IMR-90 (cell line): ENCODE results near the gene SLC37A1. TPM values are rescaled to one million over a fixed set of nuclear protein-coding genes. Genes with fewer than 3 reads are reported as not detected.

Experiments used
- ATAC-seq: fragments of 200-7000 bp; cut with Tn5 transposase; 2 replicates; pipeline ENCODE4 v1.9.1; 2020; ENCODE audit warnings: low read depth, mild to moderate bottlenecking, moderate library complexity
- BruUV-seq: library from RNA; stranded (reverse); fragments of 400-500 nt; replicated peaks from 2 replicates; lab custom pipeline; 2021; lab: Mats Ljungman, UMichigan
- CTCF ChIA-PET: fragments of 300-600 bp; formaldehyde crosslinking; extraction: SDS; loops from one replicate; lab custom pipeline; 2021; ENCODE audit warnings: antibody characterized with exemption; lab: Yijun Ruan, JAX
- POLR2A ChIA-PET: fragments of 300-600 bp; sonication (Branson Sonifier 250); formaldehyde crosslinking; loops from one replicate; lab custom pipeline; 2022; ENCODE audit warnings: antibody characterized with exemption; ENCODE audit not compliant: unreplicated experiment; lab: Charles Lee
- DNase-seq: peaks from one replicate; pipeline ENCODE4 v3.0.0; 2013
- H2AFZ ChIP-seq: replicated peaks from 2 replicates; pipeline ENCODE3; 2013; ENCODE audit warnings: low read length, mild to moderate bottlenecking; ENCODE audit not compliant: poor library complexity
- H2AK5ac ChIP-seq: 2 replicates; pipeline ENCODE4 v1.6.1; 2013; ENCODE audit warnings: low read depth, low read length, inconsistent platforms
- H2AK9ac ChIP-seq: replicated peaks from 2 replicates; pipeline ENCODE3; 2013; ENCODE audit warnings: mild to moderate bottlenecking, low read depth, low read length, moderate library complexity; ENCODE audit not compliant: poor library complexity
- H2BK120ac ChIP-seq: 2 replicates; pipeline ENCODE4 v1.6.1; 2013; ENCODE audit warnings: low read depth, low read length, inconsistent platforms
- H2BK15ac ChIP-seq: 3 replicates; pipeline ENCODE4 v1.6.1; 2013; ENCODE audit warnings: low read depth, low read length, inconsistent platforms
- H2BK20ac ChIP-seq: 2 replicates; pipeline ENCODE4 v1.6.1; 2013; ENCODE audit warnings: low read depth, mild to moderate bottlenecking, inconsistent platforms, low read length, moderate library complexity
- H2BK5ac ChIP-seq: 2 replicates; pipeline ENCODE4 v1.6.1; 2013; ENCODE audit warnings: mild to moderate bottlenecking, low read depth, low read length, inconsistent platforms; ENCODE audit not compliant: poor library complexity, severe bottlenecking
- H3K14ac ChIP-seq: replicated peaks from 2 replicates; pipeline ENCODE4 v1.6.1; 2013; ENCODE audit warnings: low read depth, low read length, inconsistent platforms
- H3K18ac ChIP-seq: 2 replicates; pipeline ENCODE4 v1.6.1; 2013; ENCODE audit warnings: low read depth, low read length, control low read depth
- H3K23ac ChIP-seq: 2 replicates; pipeline ENCODE4 v1.6.1; 2013; ENCODE audit warnings: low read depth, low read length, inconsistent platforms
- H3K27ac ChIP-seq: 2 replicates; pipeline ENCODE4 v1.5.1; 2013; ENCODE audit warnings: mild to moderate bottlenecking, control low read depth, low read length; ENCODE audit not compliant: insufficient read depth
- H3K27me3 ChIP-seq: 2 replicates; pipeline ENCODE4 v1.6.1; 2013; ENCODE audit warnings: low read length; ENCODE audit not compliant: control insufficient read depth, insufficient read depth
- H3K36me3 ChIP-seq: 2 replicates; pipeline ENCODE4 v1.6.1; 2013; ENCODE audit warnings: low read length, mixed read lengths; ENCODE audit not compliant: control insufficient read depth, insufficient read depth
- H3K4ac ChIP-seq: 2 replicates; pipeline ENCODE4 v1.6.1; 2013; ENCODE audit warnings: low read depth, low read length, inconsistent platforms
- H3K4me1 ChIP-seq: 2 replicates; pipeline ENCODE4 v1.6.1; 2013; ENCODE audit warnings: low read length, mixed read lengths; ENCODE audit not compliant: control insufficient read depth, insufficient read depth
- H3K4me2 ChIP-seq: 2 replicates; pipeline ENCODE4 v1.6.1; 2013; ENCODE audit warnings: low read depth, mild to moderate bottlenecking, control low read depth, low read length, moderate library complexity
- H3K4me3 ChIP-seq: 2 replicates; pipeline ENCODE4 v1.5.1; 2013; ENCODE audit warnings: low read depth, mild to moderate bottlenecking, control low read depth, low read length, moderate library complexity; ENCODE audit not compliant: insufficient read depth
- H3K56ac ChIP-seq: 2 replicates; pipeline ENCODE4 v1.6.1; 2013; ENCODE audit warnings: low read length, inconsistent platforms; ENCODE audit not compliant: insufficient read depth; ENCODE audit errors: extremely low read depth
- H3K79me1 ChIP-seq, 2 experiments: 2 replicates each; pipeline ENCODE4 v1.6.1; 2013; ENCODE audit warnings: low read length in 2 of 2, inconsistent platforms in 1 of 2, low read depth in 1 of 2
- H3K9ac ChIP-seq: 2 replicates; pipeline ENCODE4 v1.6.1; 2013; ENCODE audit warnings: low read depth, low read length, control low read depth
- H3K9me1 ChIP-seq: 2 replicates; pipeline ENCODE4 v1.6.1; 2013; ENCODE audit warnings: low read length, inconsistent platforms; ENCODE audit not compliant: insufficient read depth
- H3K9me3 ChIP-seq: 2 replicates; pipeline ENCODE4 v1.6.1; 2013; ENCODE audit warnings: low read length; ENCODE audit not compliant: control insufficient read depth, insufficient read depth
- H4K20me1 ChIP-seq: 2 replicates; pipeline ENCODE4 v1.6.1; 2013; ENCODE audit warnings: low read length, inconsistent platforms; ENCODE audit not compliant: insufficient read depth
- H4K5ac ChIP-seq: 2 replicates; pipeline ENCODE4 v1.6.1; 2013; ENCODE audit warnings: mild to moderate bottlenecking, low read depth, low read length, control low read depth
- H4K8ac ChIP-seq, 2 experiments: 2 replicates each; pipeline ENCODE4 v1.6.1; 2013; ENCODE audit warnings: low read depth in 2 of 2, low read length in 2 of 2, control low read depth in 1 of 2, inconsistent platforms in 1 of 2
- H4K91ac ChIP-seq: 2 replicates; pipeline ENCODE4 v1.6.1; 2013; ENCODE audit warnings: low read depth, low read length, inconsistent platforms; ENCODE audit not compliant: insufficient read depth
- BHLHE40 ChIP-seq: fragments of 150-350 bp; IDR thresholded peaks from 2 replicates; pipeline ENCODE4 v1.6.1; 2016; ENCODE audit warnings: mild to moderate bottlenecking, low read depth, low read length
- CTCF ChIP-seq: conservative IDR thresholded peaks from 2 replicates; pipeline ENCODE4 v1.5.1; 2012; ENCODE audit warnings: mild to moderate bottlenecking, low read depth, low read length, improper control_type of control experiment
- WGBS, 2 experiments: methylation state at CpG; one replicate each; pipeline versions ENCODE4 v1.1.5 to v1.1.7; 2013; ENCODE audit warnings: missing lambda C conversion rate in 2 of 2; ENCODE audit not compliant: insufficient read length in 1 of 2; ENCODE audit errors: extremely low coverage in 2 of 2; 5-methylcytosine and 5-hydroxymethylcytosine counted together
- dilution Hi-C: fragments of 300-500 bp; cut with HindIII; formaldehyde crosslinking; loops from one replicate; pipeline ENCODE4 v1.14.3; 2018; ENCODE audit warnings: low sequenced_read_pairs; ENCODE audit not compliant: unreplicated experiment
- in situ Hi-C: fragments of 300-500 bp; cut with MboI; formaldehyde crosslinking; loops from 3 replicates; pipeline ENCODE4 v1.14.3; 2019; ENCODE audit warnings: low sequenced_read_pairs, inconsistent platforms, mixed read lengths
- intact Hi-C: fragments of 100-400 bp; cut with micrococcal nuclease; formaldehyde crosslinking; loops from 2 replicates; pipeline ENCODE4 v1.10.0; 2022
- polyA plus RNA-seq, 3 experiments: library from polyadenylated mRNA; depleted of rRNA; stranded (reverse); fragments of >200 nt; gene quantifications; 2 replicates each; pipeline ENCODE4 v1.2.3, GENCODE V29; 2012; ENCODE audit warnings: low replicate concordance in 1 of 3
- total RNA-seq: library from RNA; depleted of rRNA; stranded (reverse); fragments of >200 nt; gene quantifications from 2 replicates; pipeline ENCODE4 v1.2.3, GENCODE V29; 2012

The SLC37A1 gene
- total and polyA plus RNA-seq, 2 of the 4 experiments (the other 2 are of a cell fraction), result 0.36 to 0.48 TPM

- no peak for DNase-seq
- in situ Hi-C loops (no loop called here), dilution Hi-C loops (no loop called here), intact Hi-C loops (no loop called here)
- no peak overlapping the region for H3K4me3 ChIP-seq
- ChIA-PET CTCF (no interaction called here), POLR2A (no interaction called here)
- no peak overlapping the region for H4K8ac ChIP-seq
- no peak overlapping the region for H2BK15ac ChIP-seq
- H3K23ac ChIP-seq, result no peak overlapping the region
- no peak for ATAC-seq
- H3K4me1 ChIP-seq, result no peaks in the 10 kb centered on the region
- H3K9ac ChIP-seq, result no peak overlapping the region
- no peak overlapping the region for H3K4ac ChIP-seq
- H3K79me1 ChIP-seq, result no peaks in the 10 kb centered on the region
- no peak overlapping the region for H2BK5ac ChIP-seq
- no peak overlapping the region for H2BK20ac ChIP-seq
- no peak overlapping the region for H4K5ac ChIP-seq
- no peak overlapping the region for H3K4me2 ChIP-seq
- no peak overlapping the region for H2AK9ac ChIP-seq
- WGBS, 2 experiments, result 57% methylated on average over 1 of the region's 7 CpGs; no CpG with 5 or more reads in 1 of the 2 experiments
- no peak overlapping the region for H3K56ac ChIP-seq
- TF ChIP-seq CTCF (no peak), BHLHE40 (no peak)
- H4K91ac ChIP-seq, result no peak overlapping the region
- no peaks in the 10 kb centered on the region for H3K36me3 ChIP-seq
- no peaks in the 10 kb centered on the region for H4K20me1 ChIP-seq
- H2AFZ ChIP-seq, result no peak overlapping the region
- H3K18ac ChIP-seq, result no peak overlapping the region
- no peak overlapping the region for H3K14ac ChIP-seq
- no peaks in the 10 kb centered on the region for H3K9me1 ChIP-seq
- no peak overlapping the region for H2AK5ac ChIP-seq
- H3K9me3 ChIP-seq, result no peaks in the 10 kb centered on the region
- H3K27me3 ChIP-seq, result peaks cover 8% of the 10 kb centered on the region; the same call in 1 of the 2 replicates
- no peak overlapping the region for H2BK120ac ChIP-seq
- no peak overlapping the region for H3K27ac ChIP-seq
- no TSS peak for BruUV-seq
Measured at GRCh38 chr21:42478504-42478903, 35.1 kb upstream of the SLC37A1 start.
